Endothelial cell of umbilical vein (primary cell): Measurements from ENCODE around the gene LIMK2. TPM values are rescaled to one million over a fixed set of nuclear protein-coding genes. Genes with fewer than 3 reads are reported as not detected.

Experiments
- BruUV-seq: library from RNA; stranded (reverse); fragments of 400-500 nt; replicated peaks from 2 replicates; lab custom pipeline; 2021; lab: Mats Ljungman, UMichigan
- CTCF ChIA-PET: fragments of 300-600, 350-600 bp; sonication (Branson Sonifier 250); formaldehyde crosslinking; loops from one replicate; lab custom pipeline; 2021; ENCODE audit warnings: antibody characterized with exemption, inconsistent platforms; lab: Charles Lee
- POLR2A ChIA-PET: fragments of 300-600, 350-600 bp; sonication (Branson Sonifier 250); formaldehyde crosslinking; loops from one replicate; lab custom pipeline; 2021; ENCODE audit warnings: antibody characterized with exemption, inconsistent platforms; lab: Charles Lee
- DNase-seq: peaks from one replicate; pipeline ENCODE4 v3.0.0-alpha.2; 2011; ENCODE audit warnings: low read depth, low spot score
- FAIRE-seq: peaks from 2 replicates; lab custom pipeline; 2011; peaks lifted over from hg19 to GRCh38; lab: Jason Lieb, UNC
- H2AFZ ChIP-seq: 2 replicates; pipeline ENCODE4 v1.6.0; 2012; ENCODE audit warnings: low read depth, low read length, control low read depth, inconsistent platforms
- H3K27ac ChIP-seq: 2 replicates; pipeline ENCODE4 v1.5.1; 2011; ENCODE audit warnings: low read depth, mild to moderate bottlenecking, control low read depth, low read length, moderate library complexity; ENCODE audit not compliant: insufficient read depth
- H3K27me3 ChIP-seq, 2 experiments: 2 replicates each; pipeline versions ENCODE4 v1.6.0 to v1.6.1; 2011; ENCODE audit warnings: low read length in 2 of 2, mixed read lengths in 1 of 2; ENCODE audit not compliant: control insufficient read depth in 2 of 2, insufficient read depth in 2 of 2
- H3K36me3 ChIP-seq, 2 experiments: 2 replicates in 1 of 2; 3 replicates in 1 of 2; pipeline ENCODE4 v1.5.1; 2011; ENCODE audit warnings: low read length in 2 of 2, mild to moderate bottlenecking in 1 of 2, moderate library complexity in 1 of 2; ENCODE audit not compliant: control insufficient read depth in 2 of 2, insufficient read depth in 2 of 2; ENCODE audit errors: extremely low read depth in 1 of 2
- H3K4me1 ChIP-seq: 3 replicates; pipeline ENCODE4 v1.5.1; 2011; ENCODE audit warnings: mild to moderate bottlenecking, low read length; ENCODE audit not compliant: control insufficient read depth, insufficient read depth; ENCODE audit errors: extremely low read depth
- H3K4me2 ChIP-seq: 2 replicates; pipeline ENCODE4 v1.6.1; 2011; ENCODE audit warnings: low read length, control low read depth, mixed read lengths; ENCODE audit not compliant: insufficient read depth
- H3K4me3 ChIP-seq, 3 experiments: fragments of 200-600 bp in 1 of 3; sonication (generic), shearing (Covaris generic) in 1 of 3; replicated peaks in 1 of 3; 2 replicates each; pipeline ENCODE4 v1.5.1; 2011 to 2016; ENCODE audit warnings: control low read depth in 3 of 3, low read length in 3 of 3, mild to moderate bottlenecking in 2 of 3, inconsistent platforms in 1 of 3, low read depth in 1 of 3, moderate library complexity in 1 of 3; ENCODE audit not compliant: insufficient read depth in 1 of 3
- H3K79me2 ChIP-seq: 2 replicates; pipeline ENCODE4 v1.6.0; 2012; ENCODE audit warnings: low read length, inconsistent platforms; ENCODE audit not compliant: control insufficient read depth, insufficient read depth
- H3K9ac ChIP-seq: replicated peaks from 2 replicates; pipeline ENCODE3; 2011; ENCODE audit warnings: low read length, control low read depth; ENCODE audit not compliant: insufficient read depth; ENCODE audit errors: extremely low read depth
- H3K9me1 ChIP-seq: replicated peaks from 3 replicates; pipeline ENCODE4 v1.6.0; 2011; ENCODE audit warnings: mild to moderate bottlenecking, low read length; ENCODE audit not compliant: control insufficient read depth, insufficient read depth; ENCODE audit errors: extremely low read depth
- H3K9me3 ChIP-seq: replicated peaks from 2 replicates; pipeline ENCODE4 v1.5.1; 2012; ENCODE audit warnings: low read length, inconsistent platforms; ENCODE audit not compliant: control insufficient read depth, insufficient read depth
- H4K20me1 ChIP-seq: replicated peaks from 2 replicates; pipeline ENCODE3; 2011; ENCODE audit warnings: mild to moderate bottlenecking, low read length; ENCODE audit not compliant: control insufficient read depth, insufficient read depth; ENCODE audit errors: extremely low read depth
- CTCF ChIP-seq, 2 donors: IDR thresholded peaks; 1 replicate in 1 of 2; 2 replicates in 1 of 2; pipeline ENCODE4 v1.5.1; 2011; ENCODE audit warnings: low read length in 2 of 2, mild to moderate bottlenecking in 2 of 2, moderate library complexity in 2 of 2, control low read depth in 1 of 2, inconsistent platforms in 1 of 2, low read depth in 1 of 2; ENCODE audit not compliant: insufficient read depth in 1 of 2; ENCODE audit errors: extremely low read depth in 1 of 2
- EZH2 ChIP-seq: IDR thresholded peaks from 2 replicates; pipeline ENCODE4 v1.6.1; 2012; ENCODE audit warnings: borderline replicate concordance, low read depth, mild to moderate bottlenecking, moderate library complexity, low read length, inconsistent platforms; ENCODE audit not compliant: severe bottlenecking
- FOS ChIP-seq: IDR thresholded peaks from 2 replicates; pipeline ENCODE4 v1.6.1; 2011; ENCODE audit warnings: mild to moderate bottlenecking, low read length, moderate library complexity, borderline replicate concordance; ENCODE audit not compliant: insufficient read depth
- GATA2 ChIP-seq: IDR thresholded peaks from 2 replicates; pipeline ENCODE4 v1.7.0; 2011; ENCODE audit warnings: low read depth, mild to moderate bottlenecking, moderate library complexity, mixed read lengths, low read length; ENCODE audit not compliant: insufficient read length, insufficient read depth
- JUN ChIP-seq: IDR thresholded peaks from 2 replicates; pipeline ENCODE4 v1.6.1; 2011; ENCODE audit warnings: borderline replicate concordance, low read depth; ENCODE audit not compliant: insufficient read length, insufficient read depth
- MAX ChIP-seq: IDR thresholded peaks from 2 replicates; pipeline ENCODE4 v1.6.1; 2011; ENCODE audit not compliant: insufficient read depth, insufficient read length
- MYC ChIP-seq: IDR thresholded peaks from one replicate; pipeline ENCODE4 v1.6.1; 2011; ENCODE audit warnings: mild to moderate bottlenecking, low read depth, low read length
- POLR2A ChIP-seq: IDR thresholded peaks from 2 replicates; pipeline ENCODE4 v1.6.1; 2012; ENCODE audit warnings: low read depth, mild to moderate bottlenecking, control low read depth, low read length
- POLR2AphosphoS5 ChIP-seq: IDR thresholded peaks from 2 replicates; pipeline ENCODE4 v1.6.1; 2012; ENCODE audit warnings: low read depth, mild to moderate bottlenecking, control low read depth, low read length, moderate library complexity; ENCODE audit not compliant: insufficient read depth
- dilution Hi-C: fragments of 300-500 bp; cut with MboI; formaldehyde crosslinking; loops from one replicate; pipeline ENCODE4 v1.15.0; 2019; ENCODE audit warnings: low sequenced_read_pairs; ENCODE audit not compliant: extremely low pct_ligation_motif_present
- intact Hi-C: fragments of 100-400 bp; cut with micrococcal nuclease; formaldehyde crosslinking; loops from one replicate; pipeline ENCODE4 v1.10.0; 2022
- polyA plus RNA-seq, 4 experiments: library from polyadenylated mRNA; depleted of rRNA in 3 of 4; stranded (reverse) in 3 of 4; unstranded in 1 of 4; fragments of >200 nt; gene quantifications; 2 replicates each; pipeline versions ENCODE4 v1.2.1 to v1.2.3, GENCODE V29; 2011 to 2012; ENCODE audit warnings: missing spikeins in 1 of 4
- total RNA-seq: library from RNA; stranded (reverse); gene quantifications from 2 replicates; pipeline ENCODE4 v1.2.3, GENCODE V29; 2021

LIMK2 gene
- total and polyA plus RNA-seq, 2 donors (not counting 3 experiments of a cell fraction or from before 2014, with no cell fraction given) = 23.2 to 76.7 TPM

DNA sequence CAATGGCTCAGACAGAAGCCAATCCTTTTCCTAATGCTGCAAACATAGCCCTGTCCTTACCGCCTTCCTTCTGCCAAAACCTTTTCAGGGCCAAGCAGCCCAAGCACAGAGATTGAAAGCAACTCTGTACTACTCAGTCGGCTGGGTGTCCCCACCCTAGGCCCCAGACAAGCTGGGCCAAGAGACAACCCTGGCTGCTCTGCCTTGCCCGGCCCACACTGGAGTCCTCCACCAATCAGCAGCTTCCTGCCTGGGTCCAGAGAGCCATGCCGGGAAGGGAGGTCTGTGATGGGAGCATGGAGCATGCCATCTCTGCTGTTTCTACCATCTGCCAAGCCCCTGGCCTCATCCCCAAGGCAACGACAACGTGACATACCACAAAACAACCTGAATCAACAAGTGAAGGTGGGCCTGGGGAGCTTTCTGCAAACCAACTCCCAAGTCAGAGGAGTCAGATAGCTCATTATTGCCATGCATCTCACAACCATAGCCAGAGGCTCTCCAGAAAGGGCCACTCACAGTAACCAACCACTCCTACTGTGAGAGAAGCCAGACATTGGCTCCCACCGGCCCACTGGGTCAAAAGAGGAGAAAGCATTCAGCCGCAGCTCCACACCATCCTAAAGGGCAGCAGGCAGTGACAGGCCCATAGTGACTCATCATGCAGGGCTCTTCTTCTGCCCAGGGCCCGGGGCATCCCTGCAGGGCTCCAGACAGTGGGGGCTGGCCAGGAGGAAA, 115.9 kb downstream of the LIMK2 start:
- Histone ChIP-seq H4K20me1 (no peaks in the 10 kb centered on the region), H3K79me2 (no peaks in the 10 kb centered on the region), H3K36me3 (peaks cover 12 to 45% of the 10 kb centered on the region in 2 experiments), H3K27me3 (no peaks in the 10 kb centered on the region), H3K4me1 (no peaks in the 10 kb centered on the region), H2AFZ (no peak overlapping the region), H3K9ac (no peak overlapping the region), H3K9me1 (no peaks in the 10 kb centered on the region), H3K27ac (no peak overlapping the region), H3K4me2 (no peak overlapping the region), H3K4me3 (no peak overlapping the region), H3K9me3 (no peaks in the 10 kb centered on the region)
- CTCF ChIA-PET = interaction anchor here (1.2 kb wide), 1 partner anchor 15 kb away, joined by 5 read pairs; no protein-coding TSS in a partner anchor
- BruUV-seq = no TSS peak
- TF ChIP-seq POLR2A = no peak
- TF ChIP-seq FOS = no peak
- TF ChIP-seq MAX = no peak
- TF ChIP-seq GATA2 = no peak
- no peak for TF ChIP-seq EZH2
- TF ChIP-seq CTCF (IDR thresholded peaks at IDR 0.05; ENCODE audit: extremely low read depth in 1 of 2, insufficient read depth in 1 of 2, low read depth in 1 of 2, low read length in 2 of 2) = no peak
- TF ChIP-seq JUN = no peak
- TF ChIP-seq MYC = no peak
- TF ChIP-seq POLR2AphosphoS5 = no peak
- DNase-seq = no peak
- POLR2A ChIA-PET = interaction anchor here (0.5 kb wide), 1 partner anchor 454 kb away, joined by 3 read pairs; no protein-coding TSS in a partner anchor
- intact Hi-C loops = no loop called here
- dilution Hi-C loops = no loop called here
- FAIRE-seq = no peak
